Brain microvascular endothelial cell (primary cell): Measurements from ENCODE around the gene KMT5C.
A peak's percentile ranks its signal among the peaks of the same experiment; 100 is the strongest.

Experiments used
- DNase-seq: peaks from one replicate; pipeline ENCODE4 v3.0.0-alpha.2; 2020
- H3K27ac ChIP-seq: fragments of 250-450 bp; sonication (Bioruptor Pico); 2 replicates; pipeline ENCODE4 v1.5.1; 2020; ENCODE audit warnings: mild to moderate bottlenecking, moderate library complexity
- H3K27me3 ChIP-seq: fragments of 250-450 bp; sonication (Bioruptor Pico); replicated peaks from 2 replicates; pipeline ENCODE4 v1.5.1; 2020; ENCODE audit warnings: mild to moderate bottlenecking
- H3K36me3 ChIP-seq: fragments of 250-450 bp; sonication (Bioruptor Pico); replicated peaks from 2 replicates; pipeline ENCODE4 v1.5.1; 2020; ENCODE audit warnings: mild to moderate bottlenecking
- H3K4me3 ChIP-seq: 2 replicates; pipeline ENCODE4 v1.5.1; 2011; ENCODE audit warnings: low read depth, mild to moderate bottlenecking, control low read depth, low read length, moderate library complexity
- CTCF ChIP-seq: IDR thresholded peaks from 2 replicates; pipeline ENCODE4 v1.5.1; 2011; ENCODE audit warnings: low read depth, mild to moderate bottlenecking, moderate library complexity, low read length, control low read depth, inconsistent platforms; ENCODE audit errors: missing control alignments
- in situ Hi-C: cut with HindIII; loops from 2 replicates; pipeline ENCODE4 v1.10.0; 2017; ENCODE audit warnings: low sequenced_read_pairs, low pct_ligation_motif_present

Gene KMT5C

GRCh38 chr19:55353356-55353802 is 13.7 kb downstream of the KMT5C start:
- no peaks in the 10 kb centered on the region for H3K36me3 ChIP-seq
- in situ Hi-C loops, result no loop called here
- H3K27me3 ChIP-seq, result peaks cover 23% of the 10 kb centered on the region
- no peak for TF ChIP-seq CTCF
- H3K27ac ChIP-seq, result no peak overlapping the region
- H3K4me3 ChIP-seq, result peak overlapping the region; percentile 49
- DNase-seq, result no peak

- peak; percentile 40 for DNase-seq
- Histone ChIP-seq H3K4me3 (peak overlapping the region; percentile 49), H3K27me3 (peaks cover 23% of the 10 kb centered on the region), H3K36me3 (no peaks in the 10 kb centered on the region), H3K27ac (no peak overlapping the region)
- in situ Hi-C loops, result no loop called here
- TF ChIP-seq CTCF, result no peak
These were observed 14.4 kb downstream of the KMT5C start for GRCh38 chr19:55353803-55354697.

GRCh38 chr19:55354698-55355212 is 15.1 kb downstream of the KMT5C start, which contains the start of gene COX6B2:
TSS of gene COX6B2 (minus strand) at chr19:55354719. CDS start at chr19:55354521, 198 bp downstream.
- DNase-seq, result no peak
- in situ Hi-C loops, result no loop called here
- Histone ChIP-seq H3K27ac (no peak within 1 kb of the TSS), H3K27me3 (peaks cover 23% of the 10 kb centered on the region), H3K4me3 (peak within 1 kb of the TSS; percentile 49), H3K36me3 (no peaks in the 10 kb centered on the region)
- no peak for TF ChIP-seq CTCF

- peaks cover 23% of the 10 kb centered on the region for H3K27me3 ChIP-seq
- no peak for DNase-seq
These were observed 15.6 kb downstream of the KMT5C start for GRCh38 chr19:55355213-55355821.

GRCh38 chr19:55358493-55358892 is 18.8 kb downstream of the KMT5C start:
- TF ChIP-seq CTCF, result no peak
- Histone ChIP-seq H3K27ac (no peak overlapping the region), H3K27me3 (peaks cover 10% of the 10 kb centered on the region), H3K36me3 (no peaks in the 10 kb centered on the region), H3K4me3 (no peak overlapping the region)
- in situ Hi-C loops, result no loop called here
- no peak for DNase-seq

More at GRCh38 chr19:55355213-55355821, 15.6 kb downstream of the KMT5C start:
- no peaks in the 10 kb centered on the region for H3K36me3 ChIP-seq
- no peak for TF ChIP-seq CTCF
- no peak overlapping the region for H3K27ac ChIP-seq
- in situ Hi-C loops, result no loop called here
- no peak overlapping the region for H3K4me3 ChIP-seq
